HCT116 (cell line): ENCODE data around the gene DNAH7. TPM values are rescaled to one million over a fixed set of nuclear protein-coding genes. Genes with fewer than 3 reads are reported as not detected.

Source experiments
- ATAC-seq: fragments of 200-7000 bp; cut with Tn5 transposase; 2 replicates; pipeline ENCODE4 v1.9.1; 2020; ENCODE audit warnings: mild to moderate bottlenecking, moderate library complexity
- BruUV-seq: library from RNA; stranded (reverse); fragments of 400-500 nt; replicated peaks from 2 replicates; lab custom pipeline; 2021; lab: Mats Ljungman, UMichigan
- CTCF ChIA-PET: fragments of 300-600 bp; sonication (Branson Sonifier 250); formaldehyde crosslinking; loops from one replicate; lab custom pipeline; 2021; ENCODE audit warnings: antibody characterized with exemption; lab: Charles Lee
- POLR2A ChIA-PET: fragments of 300-600, 350-600 bp; sonication (Branson Sonifier 250); formaldehyde crosslinking; loops from one replicate; lab custom pipeline; 2021; ENCODE audit warnings: antibody characterized with exemption; lab: Charles Lee
- RAD21 ChIA-PET, 2 experiments: fragments of 300-600 bp; sonication (Branson Sonifier 250); formaldehyde crosslinking; loops; one replicate each; lab custom pipeline; 2023; ENCODE audit warnings: low total read pairs in 2 of 2; ENCODE audit not compliant: uncharacterized antibody in 2 of 2, unreplicated experiment in 2 of 2, low non-redundant PET in 1 of 2; lab: Charles Lee
- DNase-seq: peaks from one replicate; pipeline ENCODE4 v3.0.0-alpha.2; 2010; ENCODE audit warnings: low read depth, low spot score
- H2AFZ ChIP-seq: fragments of 200-600 bp; shearing (Covaris generic), sonication (generic); 2 replicates; pipeline ENCODE4 v1.6.1; 2017; ENCODE audit warnings: low read depth, mixed run types, mixed read lengths, antibody characterized with exemption, low read length; ENCODE audit not compliant: poor library complexity, severe bottlenecking
- H3K27ac ChIP-seq: 2 replicates; pipeline ENCODE4 v1.5.1; 2012; ENCODE audit warnings: low read depth, low read length
- H3K27me3 ChIP-seq: fragments of 200-600 bp; sonication (generic); 2 replicates; pipeline ENCODE4 v1.6.1; 2016; ENCODE audit warnings: mixed run types, low read length, mixed read lengths; ENCODE audit not compliant: insufficient read depth
- H3K36me3 ChIP-seq, 2 experiments: fragments of 200-500 bp in 1 of 2; fragments of 200-600 bp in 1 of 2; sonication (Bioruptor generic) in 1 of 2; sonication (generic) in 1 of 2; 2 replicates each; pipeline versions ENCODE4 v1.5.1 to v1.6.1; 2014 to 2016; ENCODE audit warnings: low read length in 2 of 2, inconsistent platforms in 1 of 2, mixed read lengths in 1 of 2, mixed run types in 1 of 2; ENCODE audit not compliant: insufficient read depth in 2 of 2, control insufficient read depth in 1 of 2
- H3K4me1 ChIP-seq, 2 experiments: fragments of 200-600 bp in 1 of 2; sonication (generic) in 1 of 2; 2 replicates each; pipeline versions ENCODE4 v1.5.1 to v1.6.1; 2012 to 2017; ENCODE audit warnings: low read length in 2 of 2, inconsistent platforms in 1 of 2, mild to moderate bottlenecking in 1 of 2, mixed read lengths in 1 of 2, mixed run types in 1 of 2, moderate library complexity in 1 of 2; ENCODE audit not compliant: insufficient read depth in 2 of 2, control insufficient read depth in 1 of 2
- H3K4me2 ChIP-seq: fragments of 200-600 bp; sonication (generic); 2 replicates; pipeline ENCODE4 v1.6.1; 2017; ENCODE audit warnings: mixed run types, low read length, mixed read lengths
- H3K4me3 ChIP-seq, 2 experiments: fragments of 200-600 bp in 1 of 2; sonication (generic) in 1 of 2; replicated peaks in 1 of 2; 2 replicates each; pipeline ENCODE4 v1.5.1; 2011 to 2016; ENCODE audit warnings: low read length in 2 of 2, control low read depth in 1 of 2, low read depth in 1 of 2, mild to moderate bottlenecking in 1 of 2, mixed read lengths in 1 of 2, mixed run types in 1 of 2
- H3K79me2 ChIP-seq: fragments of 200-600 bp; sonication (generic); 2 replicates; pipeline ENCODE4 v1.6.1; 2017; ENCODE audit warnings: mild to moderate bottlenecking, mixed run types, low read length, moderate library complexity, mixed read lengths; ENCODE audit not compliant: insufficient read depth
- H3K9ac ChIP-seq: fragments of 200-600 bp; sonication (generic); 2 replicates; pipeline ENCODE4 v1.6.1; 2016; ENCODE audit warnings: low read length, mixed read lengths
- H3K9me2 ChIP-seq: fragments of 200-600 bp; sonication (generic), shearing (Covaris generic); 2 replicates; pipeline ENCODE4 v1.6.1; 2017; ENCODE audit warnings: mixed run types, mild to moderate bottlenecking, moderate library complexity; ENCODE audit not compliant: insufficient read depth
- H3K9me3 ChIP-seq, 2 experiments: fragments of 200-500 bp in 1 of 2; fragments of 200-600 bp in 1 of 2; sonication (Bioruptor generic) in 1 of 2; sonication (generic) in 1 of 2; 2 replicates each; pipeline ENCODE4 v1.6.1; 2014 to 2017; ENCODE audit warnings: low read length in 2 of 2, mixed read lengths in 2 of 2, inconsistent platforms in 1 of 2, low read depth in 1 of 2, mild to moderate bottlenecking in 1 of 2, mixed run types in 1 of 2, moderate library complexity in 1 of 2; ENCODE audit not compliant: control insufficient read depth in 1 of 2, insufficient read depth in 1 of 2
- H4K20me1 ChIP-seq: fragments of 200-600 bp; sonication (generic), shearing (Covaris generic); 2 replicates; pipeline ENCODE4 v1.6.1; 2017; ENCODE audit warnings: mixed run types, mild to moderate bottlenecking, moderate library complexity; ENCODE audit not compliant: insufficient read depth
- ATF3 ChIP-seq: IDR thresholded peaks from 2 replicates; pipeline ENCODE4 v1.6.1; 2012
- CBX3 ChIP-seq: IDR thresholded peaks from 2 replicates; pipeline ENCODE4 v1.6.1; 2012; ENCODE audit warnings: low read depth
- EGR1 ChIP-seq: IDR thresholded peaks from 2 replicates; pipeline ENCODE4 v1.6.1; 2012; ENCODE audit warnings: low read depth
- ELF1 ChIP-seq: IDR thresholded peaks from 2 replicates; pipeline ENCODE4 v1.6.1; 2012; ENCODE audit warnings: low read depth, borderline replicate concordance
- EZH2 ChIP-seq: fragments of 200-600 bp; sonication (generic); IDR thresholded peaks from 2 replicates; pipeline ENCODE4 v1.6.1; 2017; ENCODE audit warnings: antibody characterized with exemption, mixed run types
- FOSL1 ChIP-seq: IDR thresholded peaks from 2 replicates; pipeline ENCODE4 v1.6.1; 2012; ENCODE audit warnings: low read depth
- POLR2A ChIP-seq: IDR thresholded peaks from 2 replicates; pipeline ENCODE4 v1.7.0; 2011; ENCODE audit warnings: borderline replicate concordance; ENCODE audit not compliant: insufficient read depth, insufficient read length; ENCODE audit errors: extremely low read depth
- SP1 ChIP-seq: IDR thresholded peaks from 2 replicates; pipeline ENCODE4 v1.6.1; 2012; ENCODE audit warnings: low read depth
- TCF7L2 ChIP-seq: IDR thresholded peaks from 2 replicates; pipeline ENCODE4 v1.7.0; 2011; ENCODE audit warnings: borderline replicate concordance, inconsistent platforms; ENCODE audit not compliant: insufficient read depth, insufficient read length; ENCODE audit errors: extremely low read depth
- ZNF274 ChIP-seq: fragments of 200-500 bp; sonication (Bioruptor generic); IDR thresholded peaks from 2 replicates; pipeline ENCODE4 v1.6.1; 2014; ENCODE audit warnings: mild to moderate bottlenecking, low read depth, low read length, inconsistent platforms
- intact Hi-C: fragments of 100-400 bp; cut with micrococcal nuclease; formaldehyde crosslinking; loops from 2 replicates; pipeline ENCODE4 v1.10.0; 2022
- total RNA-seq: library from RNA; stranded (reverse); gene quantifications from one replicate; pipeline ENCODE4 v1.2.1, GENCODE V29; 2021; ENCODE audit not compliant: unreplicated experiment
- TF ChIP-seq, protein P1 (sequence below): IDR thresholded peaks from 2 replicates; pipeline ENCODE4 v1.6.1; 2012; ENCODE audit warnings: low read depth

The DNAH7 gene
- total RNA-seq, 1 experiment from 2014 or later, result not detected

DNA sequence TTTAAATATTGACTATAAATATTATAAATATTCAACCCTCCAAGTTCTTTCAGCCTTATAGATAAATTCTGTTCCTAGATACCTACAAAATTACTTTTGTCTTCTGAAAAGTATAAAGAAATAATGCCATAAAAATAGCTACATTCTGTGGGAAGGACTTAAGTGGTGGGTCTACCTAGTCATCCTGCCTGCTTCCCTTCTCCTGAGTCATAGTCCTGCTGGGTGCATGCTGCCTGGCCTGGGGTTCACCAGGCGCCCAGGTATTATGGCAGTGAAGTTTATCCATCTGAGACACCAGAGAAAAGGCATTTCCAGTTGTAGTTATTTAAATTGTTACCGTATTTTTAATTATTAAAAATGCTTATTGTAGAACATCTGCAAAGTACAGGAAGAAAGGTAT lies 244.2 kb downstream of the DNAH7 start:
- ChIA-PET CTCF (no interaction called here), RAD21 (no interaction called here), POLR2A (no interaction called here)
- DNase-seq (no peak), ATAC-seq (no peak)
- no peak overlapping the region for H3K4me3 ChIP-seq
- no peaks in the 10 kb centered on the region for H4K20me1 ChIP-seq
- no peaks in the 10 kb centered on the region for H3K4me1 ChIP-seq
- no peaks in the 10 kb centered on the region for H3K36me3 ChIP-seq
- H3K9ac ChIP-seq, result no peak overlapping the region
- intact Hi-C loops, result no loop called here
- H2AFZ ChIP-seq, result no peak overlapping the region
- no peak overlapping the region for H3K27ac ChIP-seq
- no peaks in the 10 kb centered on the region for H3K27me3 ChIP-seq
- no peaks in the 10 kb centered on the region for H3K9me2 ChIP-seq
- BruUV-seq, result no TSS peak
- H3K9me3 ChIP-seq, result no peaks in the 10 kb centered on the region
- TF ChIP-seq CBX3 (no peak), EZH2 (no peak), TCF7L2 (no peak), FOSL1 (no peak), SP1 (no peak), EGR1 (no peak), POLR2A (no peak), ATF3 (no peak), ELF1 (no peak)
- TF ChIP-seq, all 23 proteins: peak for 0
- no peak overlapping the region for H3K4me2 ChIP-seq
- no peaks in the 10 kb centered on the region for H3K79me2 ChIP-seq

- no peak overlapping the region for H3K4me3 ChIP-seq
- no peak for ATAC-seq
- H3K9me3 ChIP-seq, result no peaks in the 10 kb centered on the region
- H3K4me2 ChIP-seq, result no peak overlapping the region
- ChIA-PET POLR2A (no interaction called here), CTCF (no interaction called here), RAD21 (no interaction called here)
- no TSS peak for BruUV-seq
- no peak overlapping the region for H3K9ac ChIP-seq
- H3K27me3 ChIP-seq, result no peaks in the 10 kb centered on the region
- no peaks in the 10 kb centered on the region for H3K36me3 ChIP-seq
- intact Hi-C loops, result no loop called here
- no peaks in the 10 kb centered on the region for H4K20me1 ChIP-seq
- H3K27ac ChIP-seq, result no peak overlapping the region
- no peaks in the 10 kb centered on the region for H3K4me1 ChIP-seq
- no peaks in the 10 kb centered on the region for H3K9me2 ChIP-seq
- TF ChIP-seq, protein P1, sequence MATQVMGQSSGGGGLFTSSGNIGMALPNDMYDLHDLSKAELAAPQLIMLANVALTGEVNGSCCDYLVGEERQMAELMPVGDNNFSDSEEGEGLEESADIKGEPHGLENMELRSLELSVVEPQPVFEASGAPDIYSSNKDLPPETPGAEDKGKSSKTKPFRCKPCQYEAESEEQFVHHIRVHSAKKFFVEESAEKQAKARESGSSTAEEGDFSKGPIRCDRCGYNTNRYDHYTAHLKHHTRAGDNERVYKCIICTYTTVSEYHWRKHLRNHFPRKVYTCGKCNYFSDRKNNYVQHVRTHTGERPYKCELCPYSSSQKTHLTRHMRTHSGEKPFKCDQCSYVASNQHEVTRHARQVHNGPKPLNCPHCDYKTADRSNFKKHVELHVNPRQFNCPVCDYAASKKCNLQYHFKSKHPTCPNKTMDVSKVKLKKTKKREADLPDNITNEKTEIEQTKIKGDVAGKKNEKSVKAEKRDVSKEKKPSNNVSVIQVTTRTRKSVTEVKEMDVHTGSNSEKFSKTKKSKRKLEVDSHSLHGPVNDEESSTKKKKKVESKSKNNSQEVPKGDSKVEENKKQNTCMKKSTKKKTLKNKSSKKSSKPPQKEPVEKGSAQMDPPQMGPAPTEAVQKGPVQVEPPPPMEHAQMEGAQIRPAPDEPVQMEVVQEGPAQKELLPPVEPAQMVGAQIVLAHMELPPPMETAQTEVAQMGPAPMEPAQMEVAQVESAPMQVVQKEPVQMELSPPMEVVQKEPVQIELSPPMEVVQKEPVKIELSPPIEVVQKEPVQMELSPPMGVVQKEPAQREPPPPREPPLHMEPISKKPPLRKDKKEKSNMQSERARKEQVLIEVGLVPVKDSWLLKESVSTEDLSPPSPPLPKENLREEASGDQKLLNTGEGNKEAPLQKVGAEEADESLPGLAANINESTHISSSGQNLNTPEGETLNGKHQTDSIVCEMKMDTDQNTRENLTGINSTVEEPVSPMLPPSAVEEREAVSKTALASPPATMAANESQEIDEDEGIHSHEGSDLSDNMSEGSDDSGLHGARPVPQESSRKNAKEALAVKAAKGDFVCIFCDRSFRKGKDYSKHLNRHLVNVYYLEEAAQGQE, result no peak
- no peak for TF ChIP-seq ZNF274
- no peak for DNase-seq
- no peak overlapping the region for H2AFZ ChIP-seq
- H3K79me2 ChIP-seq, result no peaks in the 10 kb centered on the region
These were observed 245.4 kb downstream of the DNAH7 start for GRCh38 chr2:195823206-195823605.
